OCI-LY3 (cell line): ENCODE measurements around the gene TMC6.

ENCODE experiments used
- CTCF ChIP-seq: fragments of 200-600, 300-600 bp; sonication (generic); IDR thresholded peaks from 2 replicates; pipeline ENCODE4 v1.5.1; 2014; ENCODE audit warnings: antibody characterized with exemption, low read length, low read depth
- EZH2phosphoT487 ChIP-seq: fragments of 200-600 bp; shearing (Covaris generic); IDR thresholded peaks from 2 replicates; pipeline ENCODE4 v1.6.1; 2018; ENCODE audit warnings: antibody characterized with exemption, mixed run types, low read depth

GRCh38 chr17:78124081-78124835, 4.3 kb downstream of the TMC6 start:
- TF ChIP-seq EZH2phosphoT487 (no peak), CTCF (no peak)
